MM.1S (cell line): ENCODE data around the gene GALNTL6.

Source experiments
- DNase-seq: peaks from one replicate; pipeline ENCODE4 v3.0.0-alpha.2; 2015
- H2AFZ ChIP-seq: fragments of 300-600 bp; sonication (generic); 2 replicates; pipeline ENCODE4 v1.6.0; 2016; ENCODE audit warnings: antibody characterized with exemption, low read length
- H3F3A ChIP-seq: fragments of 300-600 bp; sonication (generic); 2 replicates; pipeline ENCODE4 v1.6.1; 2016; ENCODE audit warnings: mild to moderate bottlenecking, antibody characterized with exemption, low read length, moderate library complexity, mixed read lengths; ENCODE audit not compliant: insufficient read depth
- H3K27ac ChIP-seq: fragments of 300-600 bp; sonication (generic); 2 replicates; pipeline ENCODE4 v1.5.1; 2016; ENCODE audit warnings: mild to moderate bottlenecking, low read length
- H3K27me3 ChIP-seq: fragments of 300-600 bp; sonication (generic); replicated peaks from 2 replicates; pipeline ENCODE4 v1.6.0; 2016; ENCODE audit warnings: low read length; ENCODE audit not compliant: insufficient read depth
- H3K36me3 ChIP-seq: fragments of 300-600 bp; sonication (generic); replicated peaks from 2 replicates; pipeline ENCODE4 v1.6.1; 2016; ENCODE audit warnings: mild to moderate bottlenecking, low read length, mixed read lengths; ENCODE audit not compliant: insufficient read depth
- H3K4me1 ChIP-seq: fragments of 300-600 bp; sonication (generic); 2 replicates; pipeline ENCODE4 v1.6.1; 2016; ENCODE audit warnings: low read length, mixed read lengths
- H3K4me2 ChIP-seq: fragments of 300-600 bp; sonication (generic); 2 replicates; pipeline ENCODE4 v1.6.0; 2016; ENCODE audit warnings: low read depth, low read length
- H3K4me3 ChIP-seq: fragments of 300-600 bp; sonication (generic); 2 replicates; pipeline ENCODE4 v1.5.1; 2016; ENCODE audit warnings: low read length, mixed read lengths
- H3K79me2 ChIP-seq: fragments of 300-600 bp; sonication (generic); 2 replicates; pipeline ENCODE4 v1.6.1; 2016; ENCODE audit warnings: mixed run types, low read length, mixed read lengths
- H3K9ac ChIP-seq: fragments of 300-600 bp; sonication (generic); 2 replicates; pipeline ENCODE4 v1.6.1; 2016; ENCODE audit warnings: low read length, mixed read lengths
- H3K9me2 ChIP-seq: fragments of 300-600 bp; sonication (generic); replicated peaks from 2 replicates; pipeline ENCODE4 v1.6.1; 2016; ENCODE audit warnings: mild to moderate bottlenecking, low read length, mixed read lengths; ENCODE audit not compliant: insufficient read depth
- H3K9me3 ChIP-seq: fragments of 300-600 bp; sonication (generic); replicated peaks from 2 replicates; pipeline ENCODE4 v1.6.1; 2016; ENCODE audit warnings: mild to moderate bottlenecking, low read length, mixed read lengths; ENCODE audit not compliant: insufficient read depth
- H4K20me1 ChIP-seq: fragments of 300-600 bp; sonication (generic); 2 replicates; pipeline ENCODE4 v1.6.1; 2016; ENCODE audit warnings: mild to moderate bottlenecking, low read length, moderate library complexity, mixed read lengths; ENCODE audit not compliant: insufficient read depth
- EZH2 ChIP-seq: fragments of 300-600 bp; sonication (generic); optimal IDR thresholded peaks from 2 replicates; pipeline ENCODE3; 2017; ENCODE audit warnings: low read depth, mild to moderate bottlenecking, antibody characterized with exemption, low read length, mixed read lengths
- EZH2phosphoT487 ChIP-seq: fragments of 300-600 bp; sonication (generic); IDR thresholded peaks from 2 replicates; pipeline ENCODE4 v1.6.1; 2018; ENCODE audit warnings: antibody characterized with exemption, low read length
- TF ChIP-seq, protein P1 (sequence below): fragments of 300-600 bp; sonication (generic); IDR thresholded peaks from 2 replicates; pipeline ENCODE4 v1.5.1; 2016; ENCODE audit warnings: antibody characterized with exemption, low read length, mixed read lengths

Gene GALNTL6

DNA sequence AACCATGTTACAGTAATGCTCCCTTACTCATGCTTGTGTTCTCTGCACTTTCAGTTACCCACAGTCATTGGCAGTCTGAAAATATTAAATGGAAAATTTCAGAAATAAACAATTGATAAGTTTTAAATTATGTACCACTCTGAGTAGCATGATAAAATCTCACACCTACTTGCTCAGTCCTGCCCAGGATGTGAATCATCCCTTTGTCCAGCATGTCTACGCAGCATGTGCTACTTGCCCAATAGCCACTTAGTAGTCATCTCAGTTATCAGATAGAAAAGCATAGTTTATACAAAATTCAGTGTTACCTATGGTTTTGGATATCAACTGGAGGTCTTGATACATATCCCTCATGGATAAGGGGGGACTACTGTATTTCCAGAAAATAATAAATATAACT lies 577.1 kb downstream of the GALNTL6 start:
- Histone ChIP-seq H4K20me1 (no peaks in the 10 kb centered on the region), H3K4me2 (no peak overlapping the region), H3K79me2 (no peaks in the 10 kb centered on the region), H3K9ac (no peak overlapping the region), H3F3A (no peaks in the 10 kb centered on the region), H3K4me1 (no peaks in the 10 kb centered on the region), H3K9me3 (no peaks in the 10 kb centered on the region), H2AFZ (no peak overlapping the region), H3K27me3 (no peaks in the 10 kb centered on the region), H3K9me2 (no peaks in the 10 kb centered on the region), H3K36me3 (no peaks in the 10 kb centered on the region), H3K4me3 (no peak overlapping the region), H3K27ac (no peak overlapping the region)
- DNase-seq: no peak
- TF ChIP-seq EZH2 (no peak), EZH2phosphoT487 (no peak)
- TF ChIP-seq, protein P1, sequence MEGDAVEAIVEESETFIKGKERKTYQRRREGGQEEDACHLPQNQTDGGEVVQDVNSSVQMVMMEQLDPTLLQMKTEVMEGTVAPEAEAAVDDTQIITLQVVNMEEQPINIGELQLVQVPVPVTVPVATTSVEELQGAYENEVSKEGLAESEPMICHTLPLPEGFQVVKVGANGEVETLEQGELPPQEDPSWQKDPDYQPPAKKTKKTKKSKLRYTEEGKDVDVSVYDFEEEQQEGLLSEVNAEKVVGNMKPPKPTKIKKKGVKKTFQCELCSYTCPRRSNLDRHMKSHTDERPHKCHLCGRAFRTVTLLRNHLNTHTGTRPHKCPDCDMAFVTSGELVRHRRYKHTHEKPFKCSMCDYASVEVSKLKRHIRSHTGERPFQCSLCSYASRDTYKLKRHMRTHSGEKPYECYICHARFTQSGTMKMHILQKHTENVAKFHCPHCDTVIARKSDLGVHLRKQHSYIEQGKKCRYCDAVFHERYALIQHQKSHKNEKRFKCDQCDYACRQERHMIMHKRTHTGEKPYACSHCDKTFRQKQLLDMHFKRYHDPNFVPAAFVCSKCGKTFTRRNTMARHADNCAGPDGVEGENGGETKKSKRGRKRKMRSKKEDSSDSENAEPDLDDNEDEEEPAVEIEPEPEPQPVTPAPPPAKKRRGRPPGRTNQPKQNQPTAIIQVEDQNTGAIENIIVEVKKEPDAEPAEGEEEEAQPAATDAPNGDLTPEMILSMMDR: no peak

DNA sequence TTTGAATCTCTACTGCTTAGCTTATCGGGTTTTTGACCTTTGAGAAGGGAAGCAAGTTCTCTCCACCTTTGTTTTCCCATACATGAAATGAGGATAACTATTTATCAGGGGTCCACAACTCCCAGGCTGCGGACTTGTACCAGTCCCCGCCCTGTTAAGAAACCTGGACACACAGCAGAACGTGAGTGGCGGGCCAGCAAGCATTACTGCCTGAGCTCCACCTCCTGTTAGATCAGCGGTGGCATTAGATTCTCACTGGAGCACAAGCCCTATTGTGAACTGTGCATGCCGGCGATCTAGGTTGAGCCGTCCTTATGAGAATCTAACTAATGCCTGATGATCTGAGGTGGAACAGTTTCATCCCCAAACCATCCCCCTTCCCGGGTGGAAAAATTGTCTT lies 579.5 kb downstream of the GALNTL6 start:
- Histone ChIP-seq H3K9me2 (no peaks in the 10 kb centered on the region), H3K4me3 (no peak overlapping the region), H3K27me3 (no peaks in the 10 kb centered on the region), H3K9ac (no peak overlapping the region), H3K4me2 (no peak overlapping the region), H3K36me3 (no peaks in the 10 kb centered on the region), H3K9me3 (no peaks in the 10 kb centered on the region), H3K79me2 (no peaks in the 10 kb centered on the region), H2AFZ (no peak overlapping the region), H4K20me1 (no peaks in the 10 kb centered on the region), H3K4me1 (no peaks in the 10 kb centered on the region), H3K27ac (no peak overlapping the region), H3F3A (no peaks in the 10 kb centered on the region)
- DNase-seq: no peak
- TF ChIP-seq EZH2phosphoT487 (no peak), EZH2 (no peak)
- TF ChIP-seq, protein P1: no peak

DNA sequence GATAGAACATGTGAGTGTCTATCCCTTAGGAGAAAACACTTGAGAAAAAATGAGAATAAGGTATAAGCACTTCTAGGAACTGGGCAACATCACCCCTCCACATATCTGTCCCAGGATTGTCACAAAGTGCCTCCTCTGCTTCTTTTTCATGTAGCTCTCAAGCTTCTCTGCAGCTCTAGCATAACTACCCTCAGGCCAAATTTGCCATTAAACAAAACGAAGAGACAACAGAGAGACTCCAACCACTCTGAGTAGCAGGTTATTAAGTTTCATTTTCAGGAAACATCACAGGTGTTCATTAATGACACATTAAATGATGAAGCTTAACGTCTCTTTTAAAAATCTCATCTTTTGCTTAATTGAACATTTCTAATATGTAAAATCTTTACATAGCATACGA lies 580.0 kb downstream of the GALNTL6 start:
- no peaks in the 10 kb centered on the region for H3K36me3 ChIP-seq
- H3K4me1 ChIP-seq: no peaks in the 10 kb centered on the region
- H3K4me2 ChIP-seq: no peak overlapping the region
- H3K9me3 ChIP-seq: no peaks in the 10 kb centered on the region
- DNase-seq: peak; percentile 43
- no peak overlapping the region for H3K27ac ChIP-seq
- H4K20me1 ChIP-seq: no peaks in the 10 kb centered on the region
- H3K9me2 ChIP-seq: no peaks in the 10 kb centered on the region
- TF ChIP-seq EZH2phosphoT487 (no peak), EZH2 (no peak)
- TF ChIP-seq, protein P1: no peak
- H2AFZ ChIP-seq: 0 out of 2 replicates have a peak overlapping the region, but pooled peaks have one; percentile 8
- H3K4me3 ChIP-seq: no peak overlapping the region
- H3K79me2 ChIP-seq: no peaks in the 10 kb centered on the region
- H3K27me3 ChIP-seq: no peaks in the 10 kb centered on the region
- no peak overlapping the region for H3K9ac ChIP-seq
- no peaks in the 10 kb centered on the region for H3F3A ChIP-seq
